ENCODE results near the gene ALS2CL.
"Not testable (repeated sequence)": the region's sequence is repeated elsewhere in the genome, so short reads cannot be mapped to it uniquely, and the experiment has no call there.

The ALS2CL gene, protein sequence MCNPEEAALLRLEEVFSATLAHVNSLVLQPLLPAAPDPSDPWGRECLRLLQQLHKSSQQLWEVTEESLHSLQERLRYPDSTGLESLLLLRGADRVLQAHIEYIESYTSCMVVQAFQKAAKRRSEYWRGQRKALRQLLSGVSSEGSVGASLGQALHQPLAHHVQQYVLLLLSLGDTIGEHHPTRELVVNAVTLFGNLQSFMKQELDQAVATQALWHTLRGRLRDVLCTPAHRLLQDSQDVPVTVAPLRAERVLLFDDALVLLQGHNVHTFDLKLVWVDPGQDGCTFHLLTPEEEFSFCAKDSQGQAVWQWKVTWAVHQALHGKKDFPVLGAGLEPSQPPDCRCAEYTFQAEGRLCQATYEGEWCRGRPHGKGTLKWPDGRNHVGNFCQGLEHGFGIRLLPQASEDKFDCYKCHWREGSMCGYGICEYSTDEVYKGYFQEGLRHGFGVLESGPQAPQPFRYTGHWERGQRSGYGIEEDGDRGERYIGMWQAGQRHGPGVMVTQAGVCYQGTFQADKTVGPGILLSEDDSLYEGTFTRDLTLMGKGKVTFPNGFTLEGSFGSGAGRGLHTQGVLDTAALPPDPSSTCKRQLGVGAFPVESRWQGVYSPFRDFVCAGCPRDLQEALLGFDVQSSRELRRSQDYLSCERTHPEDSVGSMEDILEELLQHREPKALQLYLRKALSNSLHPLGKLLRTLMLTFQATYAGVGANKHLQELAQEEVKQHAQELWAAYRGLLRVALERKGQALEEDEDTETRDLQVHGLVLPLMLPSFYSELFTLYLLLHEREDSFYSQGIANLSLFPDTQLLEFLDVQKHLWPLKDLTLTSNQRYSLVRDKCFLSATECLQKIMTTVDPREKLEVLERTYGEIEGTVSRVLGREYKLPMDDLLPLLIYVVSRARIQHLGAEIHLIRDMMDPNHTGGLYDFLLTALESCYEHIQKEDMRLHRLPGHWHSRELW
- 3.5 to 33.7 (median 9.4) reads per million in 9 experiments for total RNA-seq

DNA sequence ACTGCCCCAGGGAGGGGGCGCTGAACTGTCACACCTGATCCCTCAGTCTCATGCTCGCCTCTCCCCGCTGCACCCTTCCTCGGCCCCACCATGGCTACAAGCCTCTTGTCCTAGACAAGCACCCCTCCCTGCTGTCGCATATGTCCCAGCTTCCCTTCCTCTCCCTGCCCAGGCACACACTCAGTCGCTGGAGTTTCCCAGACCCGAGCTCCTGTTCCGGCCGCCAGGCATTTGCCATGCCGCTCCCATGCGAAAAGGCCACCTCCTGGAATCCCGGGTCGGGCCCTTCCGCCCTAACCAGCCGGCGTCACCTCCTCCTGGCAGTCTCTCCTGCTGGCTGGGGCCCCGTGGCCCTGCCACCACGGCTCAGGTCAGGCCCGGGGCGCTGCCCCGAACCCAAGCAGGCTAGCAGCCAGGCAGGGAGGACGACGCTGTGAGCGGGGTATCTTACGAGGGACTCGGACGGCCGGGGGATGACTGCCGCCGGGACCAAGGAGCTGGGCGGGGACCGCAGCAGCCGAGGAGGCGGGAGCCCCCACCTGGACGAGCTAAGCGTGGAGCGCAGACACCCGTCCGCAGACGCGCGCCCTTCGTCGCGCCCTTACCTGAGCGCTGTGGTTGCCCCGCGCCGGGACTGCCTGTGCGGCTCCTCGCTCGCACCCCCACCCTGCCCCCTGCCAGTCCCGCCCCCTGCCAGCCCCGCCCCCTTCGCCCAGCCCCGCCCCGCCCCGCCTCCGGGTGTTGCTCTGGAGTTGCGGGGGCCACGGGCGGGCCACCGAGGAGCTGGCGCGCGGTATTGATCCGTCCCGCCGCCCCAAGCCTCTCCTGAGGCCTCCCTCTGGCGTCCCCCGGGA lies at the start of gene ALS2CL:
ALS2CL (minus strand) TSS at position 642 of the 854 bp plus-strand sequence. CDS start 4,239 bp downstream, outside the sequence.
- H3K4me1 Mint-ChIP-seq (ENCODE audit: low read depth in 2 of 2), result peaks cover 22 to 32% of the 10 kb centered on the region in 2 donors
- peak within 1 kb of the TSS; percentile 78 for H3K4me3 Mint-ChIP-seq
- no peaks in the 10 kb centered on the region for H3K36me3 Mint-ChIP-seq (ENCODE audit: insufficient read depth)
- H3K27me3 Mint-ChIP-seq, result peaks cover 5 to 18% of the 10 kb centered on the region in 2 donors
- no peaks in the 10 kb centered on the region for H3K9me3 Mint-ChIP-seq
- ATAC-seq (replicated peaks) (peak; percentile 79), DNase-seq (peak; percentile 46 to 57 (median 55))
- peak within 1 kb of the TSS in 1 of 2 donors; percentile 85 for H3K27ac Mint-ChIP-seq

- ATAC-seq (replicated peaks) (no peak), DNase-seq (no peak)
- H3K4me3 Mint-ChIP-seq, result no peak overlapping the region
- peaks cover 7 to 11% of the 10 kb centered on the region in 2 donors for H3K27me3 Mint-ChIP-seq
- peak overlapping the region in 1 of 2 donors; percentile 55 for H3K27ac Mint-ChIP-seq
- H3K9me3 Mint-ChIP-seq, result no peaks in the 10 kb centered on the region
- no peaks in the 10 kb centered on the region for H3K4me1 Mint-ChIP-seq (ENCODE audit: low read depth in 2 of 2)
- H3K36me3 Mint-ChIP-seq (ENCODE audit: insufficient read depth), result no peaks in the 10 kb centered on the region
Measured at GRCh38 chr3:46742992-46743585, 49.6 kb upstream of the ALS2CL start.

DNA sequence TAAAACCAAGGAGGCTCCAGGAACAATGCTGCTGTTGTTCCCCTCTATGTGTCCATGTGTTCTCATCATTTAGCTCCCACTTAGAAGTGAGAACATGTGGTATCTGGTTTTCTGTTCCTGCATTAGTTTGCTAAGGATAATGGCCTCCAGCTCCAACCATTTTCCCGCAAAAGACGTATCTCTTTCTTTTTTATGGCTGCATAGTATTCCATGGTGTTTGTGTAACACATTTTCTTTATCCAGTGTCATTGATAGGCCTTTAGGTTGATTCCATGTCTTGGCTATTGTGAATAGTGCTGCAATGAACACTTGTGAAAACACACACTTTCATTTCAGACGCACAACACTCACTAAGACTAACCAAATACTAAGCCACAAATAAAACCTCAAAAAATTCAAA lies 46.1 kb upstream of the ALS2CL start:
- not testable (repeated sequence) for H3K36me3 Mint-ChIP-seq (ENCODE audit: insufficient read depth); H3K4me1 Mint-ChIP-seq (ENCODE audit: low read depth in 2 of 2); H3K9me3 Mint-ChIP-seq; H3K27ac Mint-ChIP-seq; H3K4me3 Mint-ChIP-seq; DNase-seq; ATAC-seq (replicated peaks)
- H3K27me3 Mint-ChIP-seq, result peaks cover 21 to 40% of the 10 kb centered on the region in 2 donors

DNA sequence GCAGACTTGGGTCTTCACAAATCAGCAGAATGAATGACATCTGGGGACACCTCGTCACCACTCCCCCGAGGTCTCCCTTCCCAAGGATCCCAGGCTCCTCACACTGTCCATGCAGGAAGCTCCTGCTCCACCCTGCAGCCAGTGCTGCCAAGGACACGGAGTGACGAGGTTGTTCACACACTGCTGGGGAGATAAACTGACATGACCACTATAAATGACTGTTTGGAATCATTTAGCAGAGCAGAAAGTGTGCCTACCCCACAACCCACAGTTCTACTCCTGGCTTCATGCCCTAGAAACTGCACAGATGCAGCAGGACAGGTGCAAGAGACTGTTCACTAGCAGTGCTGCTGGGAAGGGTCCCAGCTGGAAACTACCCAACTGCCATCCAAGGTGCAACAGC lies 43.9 kb upstream of the ALS2CL start:
- no peak for ATAC-seq (replicated peaks)

GRCh38 chr3:46736006-46736872 lies 42.8 kb upstream of the ALS2CL start:
- Mint-ChIP-seq H3K27ac (no peak overlapping the region), H3K4me1 (ENCODE audit: low read depth in 2 of 2) (no peaks in the 10 kb centered on the region), H3K9me3 (no peaks in the 10 kb centered on the region), H3K27me3 (peaks cover 16 to 44% of the 10 kb centered on the region in 2 donors), H3K36me3 (ENCODE audit: insufficient read depth) (no peaks in the 10 kb centered on the region), H3K4me3 (no peak overlapping the region)
- no peak for DNase-seq
- no peak for ATAC-seq (replicated peaks)

More for the DNA sequence above, 43.9 kb upstream of the ALS2CL start:
- Mint-ChIP-seq H3K4me3 (no peak overlapping the region), H3K36me3 (ENCODE audit: insufficient read depth) (no peaks in the 10 kb centered on the region), H3K27ac (no peak overlapping the region), H3K27me3 (peaks cover 16 to 44% of the 10 kb centered on the region in 2 donors), H3K9me3 (no peaks in the 10 kb centered on the region), H3K4me1 (ENCODE audit: low read depth in 2 of 2) (no peaks in the 10 kb centered on the region)
- no peak for DNase-seq

- no peak for ATAC-seq (replicated peaks)
- Mint-ChIP-seq H3K27ac (no peak overlapping the region), H3K4me3 (no peak overlapping the region), H3K36me3 (ENCODE audit: insufficient read depth) (no peaks in the 10 kb centered on the region), H3K9me3 (no peaks in the 10 kb centered on the region), H3K4me1 (ENCODE audit: low read depth in 2 of 2) (no peaks in the 10 kb centered on the region), H3K27me3 (peaks cover 16 to 44% of the 10 kb centered on the region in 2 donors)
- no peak for DNase-seq
Measured at GRCh38 chr3:46734773-46735172, 41.3 kb upstream of the ALS2CL start.

GRCh38 chr3:46733026-46733800 lies 39.7 kb upstream of the ALS2CL start:
- Mint-ChIP-seq H3K36me3 (ENCODE audit: insufficient read depth) (no peaks in the 10 kb centered on the region), H3K9me3 (no peaks in the 10 kb centered on the region), H3K27ac (no peak overlapping the region), H3K27me3 (peaks cover 21 to 53% of the 10 kb centered on the region in 2 donors), H3K4me1 (ENCODE audit: low read depth in 2 of 2) (no peaks in the 10 kb centered on the region), H3K4me3 (no peak overlapping the region)
- DNase-seq, result no peak
- ATAC-seq (replicated peaks), result no peak

GRCh38 chr3:46731795-46732194 lies 38.3 kb upstream of the ALS2CL start:
- DNase-seq, result no peak
- no peak overlapping the region for H3K27ac Mint-ChIP-seq
- no peak for ATAC-seq (replicated peaks)
- H3K9me3 Mint-ChIP-seq, result no peaks in the 10 kb centered on the region
- H3K36me3 Mint-ChIP-seq (ENCODE audit: insufficient read depth), result no peaks in the 10 kb centered on the region
- H3K27me3 Mint-ChIP-seq, result peaks cover 12 to 43% of the 10 kb centered on the region in 2 donors
- no peaks in the 10 kb centered on the region for H3K4me1 Mint-ChIP-seq (ENCODE audit: low read depth in 2 of 2)
- no peak overlapping the region for H3K4me3 Mint-ChIP-seq

GRCh38 chr3:46730819-46731218 lies 37.3 kb upstream of the ALS2CL start:
- ATAC-seq (replicated peaks), result no peak
- Mint-ChIP-seq H3K27me3 (peaks cover 21 to 38% of the 10 kb centered on the region in 2 donors), H3K27ac (no peak overlapping the region), H3K36me3 (ENCODE audit: insufficient read depth) (no peaks in the 10 kb centered on the region), H3K4me1 (ENCODE audit: low read depth in 2 of 2) (no peaks in the 10 kb centered on the region), H3K9me3 (no peaks in the 10 kb centered on the region), H3K4me3 (no peak overlapping the region)
- no peak for DNase-seq

DNA sequence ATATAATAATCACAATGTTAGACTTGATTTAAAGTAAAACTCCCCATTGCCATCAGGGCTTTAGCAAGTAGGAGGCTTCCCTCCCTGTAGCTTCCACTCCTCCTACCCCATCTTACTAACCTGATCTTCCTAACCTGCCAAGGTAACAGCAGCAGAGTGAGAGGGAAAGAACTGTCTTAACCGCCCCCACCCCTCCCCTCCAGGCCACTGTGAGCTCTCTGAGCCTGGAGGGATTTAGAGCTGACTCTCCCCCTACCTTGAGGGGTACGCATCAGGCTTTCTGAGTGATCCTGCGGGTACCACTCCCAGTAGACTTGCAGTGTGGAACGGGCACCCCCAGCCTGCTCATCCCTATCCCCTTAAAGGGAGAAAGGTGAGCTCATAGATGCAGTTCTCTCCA lies 35.6 kb upstream of the ALS2CL start:
- Mint-ChIP-seq H3K36me3 (ENCODE audit: insufficient read depth) (no peaks in the 10 kb centered on the region), H3K4me3 (no peak overlapping the region), H3K27ac (no peak overlapping the region), H3K4me1 (ENCODE audit: low read depth in 2 of 2) (no peaks in the 10 kb centered on the region), H3K27me3 (peaks cover 19 to 31% of the 10 kb centered on the region in 2 donors), H3K9me3 (no peaks in the 10 kb centered on the region)
- DNase-seq, result no peak
- no peak for ATAC-seq (replicated peaks)

DNA sequence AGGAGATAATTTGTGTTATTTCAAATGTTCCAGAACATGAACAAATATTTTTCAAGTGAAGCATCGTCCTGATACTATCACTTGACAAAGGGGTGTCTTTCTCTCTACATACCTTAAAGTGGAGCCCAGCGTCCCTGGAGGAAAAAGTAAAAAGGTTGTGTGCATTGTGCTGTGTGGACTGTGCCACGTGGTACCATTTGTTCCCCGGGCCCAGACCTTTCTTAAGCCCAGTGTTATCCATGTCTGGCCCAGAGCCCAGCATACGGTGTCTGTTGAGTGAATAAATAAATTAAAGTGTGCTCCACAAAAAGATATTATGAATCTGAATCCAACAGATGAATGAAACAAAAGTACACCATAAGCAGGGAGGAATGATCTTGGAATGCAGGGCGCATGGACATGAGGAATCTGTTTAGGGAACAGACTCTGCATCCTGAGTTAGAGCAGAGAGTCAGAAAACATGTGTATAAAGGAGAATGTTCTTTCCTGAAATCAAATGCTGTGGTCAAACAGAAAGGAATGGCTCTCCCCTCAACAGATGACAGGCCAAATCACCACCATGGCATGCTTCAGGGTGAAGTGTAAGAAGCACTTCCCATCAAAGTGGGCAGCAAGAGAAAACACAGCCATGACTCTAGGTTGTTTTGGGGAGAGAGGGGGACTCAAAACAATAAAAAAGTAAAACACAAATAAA lies 32.3 kb upstream of the ALS2CL start:
- Mint-ChIP-seq H3K4me1 (ENCODE audit: low read depth in 2 of 2) (no peaks in the 10 kb centered on the region), H3K36me3 (ENCODE audit: insufficient read depth) (no peaks in the 10 kb centered on the region), H3K4me3 (no peak overlapping the region), H3K9me3 (no peaks in the 10 kb centered on the region), H3K27ac (no peak overlapping the region), H3K27me3 (peaks cover 19 to 26% of the 10 kb centered on the region in 2 donors)
- DNase-seq, result no peak
- ATAC-seq (replicated peaks), result no peak

Measured in effector memory CD8-positive, alpha-beta T cell (primary cell).